Activated T-helper 1 cell treated with Interleukin-2 at 50 U/mL for 16 hours (primary cell): ENCODE results near the gene RHBDL3.
"Not testable (repeated sequence)": the region's sequence is repeated elsewhere in the genome, so short reads cannot be mapped to it uniquely, and the experiment has no call there.

Experiments used
- DNase-seq: peaks from one replicate; pipeline ENCODE4 v3.0.0-alpha.2; 2020; ENCODE audit warnings: low read depth

Gene RHBDL3

GRCh38 chr17:32265192-32265923 is at the start of gene RHBDL3:
RHBDL3 (plus strand) TSS chr17:32265832; CDS start chr17:32266190, 358 bp downstream.
- no peak for DNase-seq

DNA sequence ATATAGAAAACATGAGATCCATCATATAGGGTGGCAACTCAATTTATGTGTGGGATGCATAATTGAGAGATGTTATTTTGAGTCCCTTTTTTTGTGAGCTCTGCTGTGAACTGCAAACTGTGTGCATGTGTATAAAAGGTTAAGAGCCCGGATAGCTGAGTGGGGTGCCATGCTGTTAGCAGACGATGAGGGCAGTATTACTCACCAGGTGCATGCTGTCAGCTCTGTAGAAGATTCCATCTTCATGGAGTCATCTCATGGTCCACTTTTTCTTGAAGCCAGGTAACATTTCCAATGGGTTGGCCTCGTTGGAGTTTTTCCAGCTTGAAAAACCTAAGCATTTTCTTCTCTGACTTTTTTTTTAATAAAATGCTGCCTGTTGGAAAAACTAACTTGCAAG is 43.0 kb upstream of the RHBDL3 start:
- no peak for DNase-seq

DNA sequence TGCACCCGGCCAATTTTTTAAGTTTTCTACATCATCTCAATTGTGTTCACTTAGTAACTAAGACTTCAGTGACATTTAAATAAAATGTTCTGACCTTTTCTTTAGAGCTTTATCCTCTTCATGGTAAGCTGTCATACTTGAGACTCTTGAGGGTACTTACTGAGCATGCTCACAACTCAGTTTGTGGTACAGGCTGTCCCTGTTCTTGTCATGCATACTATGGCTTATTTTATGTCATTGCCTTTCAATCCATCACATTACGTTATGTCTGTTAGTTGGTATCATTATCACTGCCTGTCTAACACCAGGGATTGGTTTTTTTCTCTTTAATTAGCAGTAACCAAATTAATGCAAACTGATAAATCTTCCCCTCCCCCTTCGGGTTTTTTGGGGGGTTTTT is 41.9 kb upstream of the RHBDL3 start:
- DNase-seq, result no peak

- no peak for DNase-seq
Observed at GRCh38 chr17:32226886-32227285, 38.7 kb upstream of the RHBDL3 start.

GRCh38 chr17:32227910-32228309 is 37.7 kb upstream of the RHBDL3 start:
- DNase-seq, result no peak

GRCh38 chr17:32235588-32235987 is 30.0 kb upstream of the RHBDL3 start:
- DNase-seq, result no peak

GRCh38 chr17:32239456-32239855 is 26.2 kb upstream of the RHBDL3 start:
- no peak for DNase-seq

- DNase-seq, result no peak
Observed at GRCh38 chr17:32240750-32241149, 24.9 kb upstream of the RHBDL3 start.

DNA sequence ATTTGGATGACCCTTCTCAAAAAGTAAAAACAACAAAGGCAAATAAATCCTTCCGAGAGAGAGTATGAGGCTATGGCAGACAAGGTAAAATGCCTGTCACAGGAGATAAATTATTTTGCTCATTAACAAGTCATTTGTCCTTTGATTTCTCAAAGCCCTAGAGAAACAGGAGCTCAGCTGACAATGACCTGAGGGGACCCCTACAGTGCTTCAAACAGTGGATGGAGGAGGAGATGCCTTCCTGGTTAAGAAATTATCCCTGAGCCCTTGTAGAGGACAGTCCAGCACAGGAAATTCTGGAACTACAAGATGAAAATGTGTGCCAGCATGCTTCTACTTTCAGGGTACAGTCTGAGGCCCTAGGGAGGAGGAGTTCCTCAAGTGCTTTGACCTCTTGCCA is 24.0 kb upstream of the RHBDL3 start:
- DNase-seq, result no peak

DNA sequence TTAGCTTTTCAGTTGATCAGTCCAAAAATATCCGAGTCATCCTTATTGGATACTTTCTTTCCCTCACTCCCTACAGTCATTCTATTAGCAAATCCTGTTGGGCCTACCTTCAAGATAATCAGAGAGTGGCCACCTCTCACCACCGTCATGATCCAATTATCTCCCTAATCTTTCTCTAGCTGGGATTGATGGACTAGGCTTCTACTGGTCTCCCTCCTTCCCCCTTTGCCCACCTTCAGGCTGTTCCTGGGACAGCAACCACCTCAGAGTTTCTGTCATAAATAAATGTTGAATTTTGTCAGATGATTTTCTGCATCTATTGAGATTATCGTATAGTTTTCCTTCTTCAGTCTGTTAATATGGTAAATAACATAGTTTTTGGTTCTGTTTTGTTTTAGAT is 16.2 kb upstream of the RHBDL3 start:
- no peak for DNase-seq

GRCh38 chr17:32253117-32253611 is 12.5 kb upstream of the RHBDL3 start:
- peak; percentile 27 for DNase-seq

GRCh38 chr17:32256012-32256700 is 9.5 kb upstream of the RHBDL3 start:
- DNase-seq, result no peak

GRCh38 chr17:32256701-32257019 is 9.0 kb upstream of the RHBDL3 start:
- DNase-seq, result no peak

DNA sequence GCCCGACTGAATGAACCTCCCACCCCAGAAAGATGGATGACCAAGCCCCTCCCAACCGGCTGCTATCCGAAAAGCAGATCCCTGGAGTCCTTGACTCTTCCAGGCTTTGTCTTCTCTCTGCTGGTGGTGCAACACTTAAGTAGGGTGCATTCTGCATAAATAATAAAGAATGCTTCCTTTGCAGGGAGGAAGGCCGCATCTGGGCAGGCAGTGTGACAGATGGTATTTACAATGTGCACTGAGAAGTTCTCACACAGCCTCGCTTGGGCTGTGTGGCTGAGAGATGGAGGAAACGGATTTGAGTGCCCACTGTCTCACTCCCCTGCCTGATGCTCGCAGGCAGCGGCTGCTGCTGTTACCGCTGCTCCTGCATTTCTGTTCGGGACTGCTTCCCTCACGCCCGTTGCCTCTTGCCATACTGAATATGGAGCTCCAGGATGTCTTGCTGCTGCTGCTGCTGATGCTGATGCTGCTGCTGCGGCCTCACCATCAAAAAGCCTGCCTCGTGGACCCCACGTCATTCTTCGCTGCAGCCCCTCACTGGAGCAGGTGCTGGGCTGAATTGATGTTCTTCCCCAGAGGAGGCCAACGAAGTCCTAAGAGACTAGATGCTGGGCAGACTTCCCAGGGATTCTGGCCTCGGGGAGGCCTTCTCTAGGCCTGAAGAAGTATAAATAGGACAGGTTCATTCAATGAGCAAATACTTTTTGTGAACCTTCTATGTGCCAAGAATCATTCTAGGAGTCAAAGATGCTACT is 7.1 kb upstream of the RHBDL3 start:
- DNase-seq, result no peak

DNA sequence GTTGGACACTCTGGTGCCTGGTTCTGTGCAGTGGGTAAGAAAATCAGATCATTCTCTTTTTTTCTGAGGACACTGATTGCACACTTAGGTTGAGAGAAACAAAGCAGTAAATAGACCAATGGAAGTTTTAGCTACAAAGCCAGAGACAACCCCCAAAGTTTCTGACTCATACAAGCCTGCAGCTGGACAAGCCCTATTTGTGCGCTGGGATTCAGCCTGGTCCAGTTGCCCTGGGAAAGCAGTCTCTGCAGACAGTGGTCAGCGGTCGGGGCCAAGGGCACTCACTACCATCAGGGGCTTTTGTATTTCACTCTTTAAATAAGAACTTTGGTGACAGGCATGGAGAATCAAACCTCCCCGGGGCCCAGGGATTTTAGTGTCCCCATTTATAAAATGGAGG is 6.0 kb upstream of the RHBDL3 start:
- no peak for DNase-seq

DNA sequence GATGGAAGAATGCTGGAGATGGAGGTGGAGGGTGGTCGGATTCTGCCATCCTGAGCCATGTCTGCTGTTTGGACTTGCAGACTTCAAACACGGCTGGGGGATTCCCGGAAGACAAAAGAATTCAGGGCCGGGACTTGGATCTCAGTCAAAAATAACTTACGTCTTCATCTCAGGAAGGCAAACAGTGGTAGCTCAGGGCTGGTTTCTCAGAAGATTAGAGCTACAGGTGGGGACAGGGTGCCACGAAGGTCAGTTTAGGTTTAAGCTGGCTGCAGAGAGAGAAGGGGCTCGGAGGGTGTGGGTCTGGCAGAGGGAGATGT is 4.3 kb upstream of the RHBDL3 start:
- DNase-seq, result no peak

- DNase-seq, result no peak
Observed at GRCh38 chr17:32261936-32262510, 3.6 kb upstream of the RHBDL3 start.

- not testable (repeated sequence) for DNase-seq
Observed at GRCh38 chr17:32263515-32263914, 2.1 kb upstream of the RHBDL3 start.

DNA sequence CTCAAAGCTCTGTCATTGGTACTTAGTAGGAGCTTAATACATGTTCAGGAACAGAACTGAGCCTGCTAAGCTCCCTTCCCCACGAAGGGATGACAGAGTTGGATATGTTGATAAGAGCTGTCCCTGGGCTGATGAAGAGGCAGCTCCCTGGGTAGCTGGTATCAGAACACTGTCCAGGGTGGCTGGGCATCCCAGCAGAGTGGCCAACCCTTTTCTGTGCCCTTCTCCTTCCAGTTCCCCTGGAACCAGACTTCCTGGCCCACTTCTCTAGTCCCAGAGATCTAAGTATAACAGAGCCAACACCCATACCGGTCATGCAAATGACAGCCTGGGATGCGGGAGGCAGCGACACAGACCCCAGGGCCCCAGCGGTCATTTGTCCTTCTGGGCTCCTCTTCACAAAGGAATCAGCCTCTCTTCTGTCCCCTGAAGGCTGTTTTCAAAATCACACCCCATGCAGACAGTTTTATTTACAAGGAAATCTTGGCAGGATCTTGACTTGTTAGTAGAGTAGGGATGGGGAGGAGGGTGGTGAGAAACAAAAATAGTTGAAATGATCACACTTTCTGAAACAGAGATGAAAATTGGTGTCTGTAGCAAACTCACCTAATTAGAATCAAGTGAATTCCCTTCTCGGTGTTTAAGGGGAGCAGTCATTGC is 1.4 kb upstream of the RHBDL3 start:
- no peak for DNase-seq

- DNase-seq, result no peak
Observed at GRCh38 chr17:32264823-32265191, 825 bp upstream of the RHBDL3 start.

DNA sequence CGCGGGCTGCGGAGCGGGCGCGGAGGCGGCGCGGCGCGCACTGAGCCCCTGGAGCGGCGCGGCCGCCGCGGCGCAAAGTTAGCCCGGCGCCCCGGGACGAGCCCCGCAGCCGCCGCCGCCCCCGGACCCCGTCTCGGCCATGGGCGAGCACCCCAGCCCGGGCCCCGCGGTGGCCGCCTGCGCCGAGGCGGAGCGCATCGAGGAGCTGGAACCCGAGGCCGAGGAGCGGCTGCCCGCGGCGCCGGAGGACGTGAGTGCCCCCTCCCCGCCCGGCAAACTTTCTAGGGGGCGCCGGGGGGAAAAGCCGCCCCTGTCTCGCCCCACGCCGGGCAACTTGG is 388 bp downstream of the RHBDL3 start:
- no peak for DNase-seq
